Loucy (cell line): ENCODE results near the gene HOXA13.

Experiments
- H2AFZ ChIP-seq: fragments of 200-600 bp; sonication (generic); 2 replicates; pipeline ENCODE4 v1.6.0; 2016; ENCODE audit warnings: antibody characterized with exemption, mild to moderate bottlenecking, low read length, moderate library complexity
- H3F3A ChIP-seq: fragments of 200-600 bp; 2 replicates; pipeline ENCODE4 v1.6.0; 2016; ENCODE audit warnings: antibody characterized with exemption, low read depth, mild to moderate bottlenecking
- H3K27me3 ChIP-seq: fragments of 200-600 bp; sonication (generic); 2 replicates; pipeline ENCODE4 v1.6.1; 2014; ENCODE audit warnings: low read length, mild to moderate bottlenecking; ENCODE audit not compliant: insufficient read depth, poor library complexity, severe bottlenecking
- H3K36me3 ChIP-seq: fragments of 200-600 bp; sonication (generic); 2 replicates; pipeline ENCODE4 v1.6.1; 2016; ENCODE audit warnings: low read length; ENCODE audit not compliant: insufficient read depth
- H3K4me1 ChIP-seq: fragments of 200-600 bp; sonication (generic); 2 replicates; pipeline ENCODE4 v1.5.1; 2014; ENCODE audit warnings: low read length, mild to moderate bottlenecking; ENCODE audit not compliant: insufficient read depth, poor library complexity, severe bottlenecking
- H3K4me2 ChIP-seq: fragments of 200-600 bp; sonication (generic); 2 replicates; pipeline ENCODE4 v1.6.0; 2014; ENCODE audit warnings: antibody characterized with exemption, low read length, low read depth, mild to moderate bottlenecking; ENCODE audit not compliant: poor library complexity, severe bottlenecking
- H3K4me3 ChIP-seq: fragments of 200-600 bp; sonication (generic); 2 replicates; pipeline ENCODE4 v1.5.1; 2014; ENCODE audit warnings: low read length, mild to moderate bottlenecking, mixed read lengths; ENCODE audit not compliant: poor library complexity, severe bottlenecking
- H3K79me2 ChIP-seq: fragments of 200-600 bp; sonication (generic); 2 replicates; pipeline ENCODE4 v1.6.1; 2014; ENCODE audit warnings: low read length; ENCODE audit not compliant: insufficient read depth
- H3K9ac ChIP-seq: fragments of 200-600 bp; sonication (generic); 2 replicates; pipeline ENCODE4 v1.6.0; 2014; ENCODE audit warnings: mild to moderate bottlenecking, low read depth, low read length, moderate library complexity; ENCODE audit not compliant: poor library complexity, severe bottlenecking
- H3K9me2 ChIP-seq: fragments of 200-600 bp; sonication (generic); replicated peaks from 2 replicates; pipeline ENCODE4 v1.6.1; 2016; ENCODE audit warnings: low read depth, low read length, mixed read lengths
- H3K9me3 ChIP-seq: fragments of 200-600 bp; sonication (generic); 2 replicates; pipeline ENCODE4 v1.6.1; 2014; ENCODE audit warnings: mild to moderate bottlenecking, antibody characterized with exemption, low read length, low read depth; ENCODE audit not compliant: insufficient read depth
- H4K20me1 ChIP-seq: fragments of 200-600 bp; sonication (generic); 2 replicates; pipeline ENCODE4 v1.6.0; 2014; ENCODE audit warnings: antibody characterized with exemption, low read length, mild to moderate bottlenecking; ENCODE audit not compliant: insufficient read depth, poor library complexity, severe bottlenecking
- EZH2phosphoT487 ChIP-seq: fragments of 200-600 bp; IDR thresholded peaks from 2 replicates; pipeline ENCODE4 v1.6.1; 2018; ENCODE audit warnings: antibody characterized with exemption, mild to moderate bottlenecking, moderate library complexity, borderline replicate concordance
- TF ChIP-seq, protein P1 (sequence below): fragments of 200-600 bp; sonication (generic); conservative IDR thresholded peaks from 2 replicates; pipeline ENCODE4 v1.5.1; 2014; ENCODE audit warnings: mild to moderate bottlenecking, antibody characterized with exemption, low read length

HOXA13 gene

DNA sequence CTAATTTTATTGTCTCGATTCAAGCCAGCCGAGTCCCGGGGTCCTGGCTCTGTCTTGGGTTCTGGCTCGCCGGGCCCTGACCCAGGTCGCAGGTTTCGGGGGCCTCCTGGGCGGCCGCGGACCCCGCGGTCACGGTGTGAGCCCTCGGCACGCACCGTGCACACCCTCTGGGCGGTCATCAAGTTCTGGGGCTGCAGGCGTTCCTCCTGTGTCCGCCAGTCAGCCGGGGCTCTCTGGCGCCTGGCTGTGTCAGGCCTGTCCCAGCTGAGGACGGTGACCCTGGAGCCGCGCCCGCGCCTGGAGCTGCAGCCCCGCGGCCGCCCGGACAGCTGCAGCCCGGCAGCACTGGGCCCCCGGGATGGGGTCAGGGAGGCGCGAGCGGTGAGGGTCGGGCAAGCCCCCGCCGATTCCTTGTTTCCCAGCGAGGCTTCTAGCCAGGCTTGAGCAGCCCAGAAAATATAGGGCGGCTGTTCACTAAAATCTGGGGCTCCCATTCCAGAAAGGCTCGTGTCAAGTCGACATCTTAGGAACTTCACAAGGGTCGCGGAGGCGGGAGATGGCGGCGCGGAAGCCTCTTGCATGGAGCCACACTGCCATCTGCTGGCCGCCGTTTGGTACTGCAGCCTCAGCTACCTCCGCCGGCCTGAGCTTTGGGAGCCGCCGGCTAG, 39.2 kb downstream of the HOXA13 start:
- no peaks in the 10 kb centered on the region for H3K9me3 ChIP-seq
- 0 out of 2 replicates have a peak overlapping the region, but pooled peaks have one; percentile 20 for H2AFZ ChIP-seq
- H3K4me2 ChIP-seq, result peak overlapping the region; percentile 91
- peaks cover 8% of the 10 kb centered on the region for H3K4me1 ChIP-seq
- TF ChIP-seq, protein P1, sequence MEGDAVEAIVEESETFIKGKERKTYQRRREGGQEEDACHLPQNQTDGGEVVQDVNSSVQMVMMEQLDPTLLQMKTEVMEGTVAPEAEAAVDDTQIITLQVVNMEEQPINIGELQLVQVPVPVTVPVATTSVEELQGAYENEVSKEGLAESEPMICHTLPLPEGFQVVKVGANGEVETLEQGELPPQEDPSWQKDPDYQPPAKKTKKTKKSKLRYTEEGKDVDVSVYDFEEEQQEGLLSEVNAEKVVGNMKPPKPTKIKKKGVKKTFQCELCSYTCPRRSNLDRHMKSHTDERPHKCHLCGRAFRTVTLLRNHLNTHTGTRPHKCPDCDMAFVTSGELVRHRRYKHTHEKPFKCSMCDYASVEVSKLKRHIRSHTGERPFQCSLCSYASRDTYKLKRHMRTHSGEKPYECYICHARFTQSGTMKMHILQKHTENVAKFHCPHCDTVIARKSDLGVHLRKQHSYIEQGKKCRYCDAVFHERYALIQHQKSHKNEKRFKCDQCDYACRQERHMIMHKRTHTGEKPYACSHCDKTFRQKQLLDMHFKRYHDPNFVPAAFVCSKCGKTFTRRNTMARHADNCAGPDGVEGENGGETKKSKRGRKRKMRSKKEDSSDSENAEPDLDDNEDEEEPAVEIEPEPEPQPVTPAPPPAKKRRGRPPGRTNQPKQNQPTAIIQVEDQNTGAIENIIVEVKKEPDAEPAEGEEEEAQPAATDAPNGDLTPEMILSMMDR, result peak; percentile 91
- no peak for TF ChIP-seq EZH2phosphoT487
- no peaks in the 10 kb centered on the region for H3K9me2 ChIP-seq
- peaks cover 35% of the 10 kb centered on the region for H3K27me3 ChIP-seq
- peaks cover 95% of the 10 kb centered on the region for H3K79me2 ChIP-seq
- peak overlapping the region; percentile 99 for H3K9ac ChIP-seq
- peaks cover 34% of the 10 kb centered on the region for H4K20me1 ChIP-seq
- peak overlapping the region; percentile 94 for H3K4me3 ChIP-seq
- peaks cover 28% of the 10 kb centered on the region for H3K36me3 ChIP-seq
- peaks cover 12% of the 10 kb centered on the region; the same call in 1 of the 2 replicates for H3F3A ChIP-seq

DNA sequence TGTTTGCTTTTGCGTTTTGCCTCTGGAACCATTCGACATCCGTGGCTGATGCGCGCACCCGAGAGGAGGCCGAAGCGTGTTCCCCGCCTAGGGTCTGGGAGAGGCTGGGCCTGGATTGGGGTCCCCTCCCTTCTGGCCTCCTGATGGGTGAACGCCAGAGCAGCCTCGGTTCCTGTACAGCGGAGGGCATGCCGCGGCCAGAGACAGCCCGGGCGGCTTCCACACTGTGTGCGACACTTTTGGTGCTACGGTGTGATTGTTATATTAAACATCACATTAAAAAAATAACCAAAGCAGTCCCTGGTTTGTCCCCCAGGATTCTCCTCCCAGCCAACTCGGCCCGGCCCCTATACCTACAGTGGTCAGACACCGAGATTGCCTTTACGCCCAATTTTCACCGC, 39.7 kb downstream of the HOXA13 start:
- Histone ChIP-seq H3K9me2 (no peaks in the 10 kb centered on the region), H3K36me3 (peaks cover 28% of the 10 kb centered on the region), H3K4me3 (peak overlapping the region; percentile 94), H3F3A (peaks cover 12% of the 10 kb centered on the region; the same call in 1 of the 2 replicates), H4K20me1 (peaks cover 34% of the 10 kb centered on the region), H3K4me2 (peak overlapping the region; percentile 91), H3K4me1 (peaks cover 8% of the 10 kb centered on the region), H3K9me3 (no peaks in the 10 kb centered on the region), H3K79me2 (peaks cover 98% of the 10 kb centered on the region), H3K27me3 (peaks cover 34% of the 10 kb centered on the region), H2AFZ (no peak overlapping the region), H3K9ac (peak overlapping the region; percentile 99)
- TF ChIP-seq, protein P1, result no peak
- TF ChIP-seq EZH2phosphoT487, result no peak

DNA sequence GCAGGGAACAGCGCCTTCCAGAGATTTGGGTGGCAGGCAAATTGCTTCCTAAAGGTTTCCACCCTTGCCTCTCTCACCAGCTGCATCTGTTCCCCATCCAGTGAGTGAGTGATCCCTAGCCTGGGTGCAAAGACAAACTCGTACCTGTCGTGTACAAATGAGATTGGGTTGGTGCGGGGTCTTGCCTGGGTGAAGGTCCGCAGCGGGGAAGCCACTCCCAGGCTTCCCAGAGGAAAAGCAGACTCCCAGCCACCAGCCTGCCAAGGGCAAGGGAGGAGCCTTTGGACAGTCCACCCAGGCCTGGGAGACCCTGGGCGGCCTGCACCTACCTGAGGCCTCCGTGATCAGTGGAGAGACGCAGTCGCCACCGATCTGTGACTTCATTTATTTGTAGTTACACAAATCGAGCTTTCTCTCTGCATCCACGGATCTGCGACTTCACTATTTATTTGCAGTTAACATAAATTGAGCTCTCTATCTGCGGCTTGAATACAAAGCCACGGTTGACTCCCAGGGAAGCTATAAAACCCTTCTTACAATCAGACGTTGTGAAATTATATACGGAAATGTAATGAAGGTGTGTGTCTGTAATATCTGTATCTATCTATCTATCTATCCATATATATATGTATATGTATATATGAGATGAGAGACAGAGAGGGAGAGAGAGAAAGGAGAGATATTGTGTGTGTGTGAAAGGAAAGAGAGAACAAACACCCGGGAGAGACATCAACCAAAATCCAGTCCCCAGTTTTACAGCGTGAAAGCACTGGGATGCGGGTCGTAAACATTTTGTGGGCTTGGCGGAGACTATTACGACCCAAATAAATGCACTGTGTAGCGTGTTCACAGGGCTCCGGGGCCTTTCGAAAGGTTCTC, 40.4 kb downstream of the HOXA13 start:
- TF ChIP-seq, protein P1, result no peak
- no peak for TF ChIP-seq EZH2phosphoT487
- H3F3A ChIP-seq, result peaks cover 12% of the 10 kb centered on the region; the same call in 1 of the 2 replicates
- peaks cover 24% of the 10 kb centered on the region for H3K36me3 ChIP-seq
- H3K9me3 ChIP-seq, result no peaks in the 10 kb centered on the region
- H4K20me1 ChIP-seq, result peaks cover 27% of the 10 kb centered on the region
- peaks cover 98% of the 10 kb centered on the region for H3K79me2 ChIP-seq
- peaks cover 28% of the 10 kb centered on the region for H3K27me3 ChIP-seq
- H3K9ac ChIP-seq, result peak overlapping the region; percentile 99
- H3K4me3 ChIP-seq, result peak overlapping the region; percentile 94
- peak overlapping the region; percentile 91 for H3K4me2 ChIP-seq
- peaks cover 10% of the 10 kb centered on the region for H3K4me1 ChIP-seq
- no peaks in the 10 kb centered on the region for H3K9me2 ChIP-seq
- no peak overlapping the region for H2AFZ ChIP-seq
